M059J (cell line): Measurements from ENCODE around the gene LRIG2. TPM values are rescaled to one million over a fixed set of nuclear protein-coding genes. Genes with fewer than 3 reads are reported as not detected.
A peak's percentile ranks its signal among the peaks of the same experiment; 100 is the strongest.
"Not testable (repeated sequence)": the region's sequence is repeated elsewhere in the genome, so short reads cannot be mapped to it uniquely, and the experiment has no call there.

Source experiments
- DNase-seq: peaks from one replicate; pipeline ENCODE4 v3.0.0-alpha.2; 2012; ENCODE audit warnings: low read depth
- total RNA-seq: library from RNA; depleted of rRNA; stranded (reverse); fragments of >200 nt; shearing (Covaris generic); gene quantifications from 2 replicates; pipeline ENCODE4 v1.2.3, GENCODE V29; 2014

The LRIG2 gene
- total RNA-seq, 1 experiment from 2014 or later = 13.9 TPM

GRCh38 chr1:113063456-113063855 is 9.5 kb upstream of the LRIG2 start:
- not testable (repeated sequence) for DNase-seq

DNA sequence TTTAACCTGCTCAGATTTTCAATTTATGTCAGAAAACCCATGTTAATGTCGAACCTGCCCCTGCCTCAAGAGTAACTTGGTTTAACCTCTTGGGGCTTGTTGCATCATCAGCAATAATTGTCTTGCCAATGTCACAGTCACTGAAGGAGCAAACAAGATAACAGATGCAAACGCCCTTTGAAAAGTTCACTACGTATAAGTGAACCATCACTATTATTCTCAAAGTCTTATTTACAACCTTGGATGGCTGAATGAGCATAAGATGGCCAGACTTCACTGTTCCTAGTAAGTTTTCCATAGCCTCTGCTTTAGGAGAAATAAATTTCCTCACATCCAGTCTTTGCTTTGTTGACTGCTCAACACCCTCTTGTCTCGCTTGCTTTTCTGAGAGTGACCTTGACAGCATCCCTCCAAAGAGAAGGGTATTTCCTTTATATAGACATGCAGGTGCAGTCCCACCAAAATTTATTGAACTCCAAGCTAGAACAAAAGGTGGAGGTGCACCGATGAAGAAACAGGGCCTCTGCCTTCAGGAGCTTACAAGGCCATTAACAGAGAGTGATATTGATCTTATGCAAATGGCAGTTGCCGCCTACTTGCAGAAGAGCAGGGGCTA is 749 bp upstream of the LRIG2 start:
- no peak for DNase-seq

GRCh38 chr1:113073479-113073950 is 517 bp downstream of the LRIG2 start:
- peak; percentile 63 for DNase-seq

- DNase-seq = peak; percentile 27
These were observed 1.2 kb downstream of the LRIG2 start for GRCh38 chr1:113074237-113074636.

DNA sequence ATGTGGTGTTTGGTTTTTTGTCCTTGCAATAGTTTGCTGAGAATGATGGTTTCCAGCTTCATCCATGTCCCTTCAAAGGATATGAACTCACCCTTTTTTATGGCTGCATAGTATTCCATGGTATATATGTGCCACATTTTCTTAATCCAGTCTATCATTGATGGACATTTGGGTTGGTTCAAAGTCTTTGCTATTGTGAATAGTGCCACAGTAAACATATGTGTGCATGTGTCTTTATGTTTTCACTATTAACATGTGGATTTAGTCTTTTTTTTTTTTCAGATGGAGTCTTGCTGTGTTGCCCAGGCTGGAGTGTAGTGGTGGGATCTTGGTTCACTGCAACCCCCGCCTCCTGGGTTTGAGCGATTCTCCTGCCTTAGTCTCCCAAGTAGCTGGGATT is 5.0 kb downstream of the LRIG2 start:
- DNase-seq = not testable (repeated sequence)

- no peak for DNase-seq
These were observed 13.5 kb downstream of the LRIG2 start for GRCh38 chr1:113086541-113086940.

- DNase-seq = no peak
These were observed 16.0 kb downstream of the LRIG2 start for GRCh38 chr1:113088972-113089371.

DNA sequence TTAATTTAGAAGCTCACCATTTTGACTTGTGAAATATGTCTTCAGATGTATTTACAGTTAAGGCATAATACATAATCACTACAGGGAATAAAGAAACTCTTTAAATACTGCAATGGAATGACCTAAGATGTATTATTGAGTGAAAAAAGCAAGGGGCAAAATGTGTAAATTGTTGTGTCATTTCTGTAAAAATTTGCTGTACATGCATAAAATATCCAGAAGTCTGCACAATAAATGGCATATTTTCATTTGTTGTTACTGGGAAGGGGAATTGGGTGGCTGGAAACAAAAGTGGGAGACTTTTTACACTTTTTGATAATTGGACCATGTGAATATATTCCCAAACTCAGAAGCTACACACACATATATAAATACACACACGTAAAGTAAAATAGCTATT is 17.1 kb downstream of the LRIG2 start:
- no peak for DNase-seq

DNA sequence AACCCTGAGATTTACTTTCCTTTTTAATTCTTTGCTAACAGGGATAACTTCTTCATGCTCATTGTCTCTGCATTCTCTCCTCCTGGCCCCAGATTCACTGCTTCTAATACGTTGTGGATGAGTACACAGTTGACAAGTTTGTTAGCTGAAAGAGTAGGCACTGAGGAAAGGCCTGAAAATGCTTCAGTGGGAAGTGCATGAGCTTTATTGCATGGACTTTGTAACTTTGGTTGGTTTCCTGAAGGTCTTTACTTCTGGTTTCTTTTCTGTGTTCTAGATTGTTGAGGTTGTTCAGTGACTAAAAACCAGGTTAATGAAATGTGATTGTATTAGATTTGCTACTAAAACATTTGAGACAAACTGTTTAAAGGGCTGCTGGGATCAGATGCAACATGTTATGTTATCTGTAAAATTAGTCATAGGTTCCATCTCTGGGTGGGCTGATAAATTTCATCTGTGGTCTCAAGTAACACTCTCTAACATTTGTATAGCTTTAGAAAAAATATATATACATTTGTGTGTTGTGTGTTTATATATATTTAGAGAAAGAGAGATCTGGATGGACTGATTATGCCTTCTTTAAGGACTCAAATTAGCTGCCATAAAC is 19.1 kb downstream of the LRIG2 start:
- no peak for DNase-seq

DNA sequence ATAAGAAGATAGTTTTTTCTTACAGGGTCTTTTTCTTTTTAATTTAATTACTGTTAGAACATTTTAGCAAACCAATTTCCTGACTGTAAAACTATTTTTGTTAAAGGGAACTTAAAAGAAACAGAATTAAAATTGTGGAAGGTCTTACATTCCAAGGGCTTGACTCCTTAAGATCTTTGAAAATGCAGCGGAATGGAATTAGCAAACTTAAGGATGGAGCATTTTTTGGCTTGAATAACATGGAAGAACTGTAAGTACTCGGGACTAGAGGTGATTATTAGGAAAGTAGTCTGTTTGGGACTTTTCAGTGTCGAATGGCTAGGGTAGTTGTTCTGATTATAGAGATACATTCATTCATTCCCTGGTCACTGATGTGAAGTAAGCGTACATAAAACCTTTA is 21.5 kb downstream of the LRIG2 start:
- no peak for DNase-seq

DNA sequence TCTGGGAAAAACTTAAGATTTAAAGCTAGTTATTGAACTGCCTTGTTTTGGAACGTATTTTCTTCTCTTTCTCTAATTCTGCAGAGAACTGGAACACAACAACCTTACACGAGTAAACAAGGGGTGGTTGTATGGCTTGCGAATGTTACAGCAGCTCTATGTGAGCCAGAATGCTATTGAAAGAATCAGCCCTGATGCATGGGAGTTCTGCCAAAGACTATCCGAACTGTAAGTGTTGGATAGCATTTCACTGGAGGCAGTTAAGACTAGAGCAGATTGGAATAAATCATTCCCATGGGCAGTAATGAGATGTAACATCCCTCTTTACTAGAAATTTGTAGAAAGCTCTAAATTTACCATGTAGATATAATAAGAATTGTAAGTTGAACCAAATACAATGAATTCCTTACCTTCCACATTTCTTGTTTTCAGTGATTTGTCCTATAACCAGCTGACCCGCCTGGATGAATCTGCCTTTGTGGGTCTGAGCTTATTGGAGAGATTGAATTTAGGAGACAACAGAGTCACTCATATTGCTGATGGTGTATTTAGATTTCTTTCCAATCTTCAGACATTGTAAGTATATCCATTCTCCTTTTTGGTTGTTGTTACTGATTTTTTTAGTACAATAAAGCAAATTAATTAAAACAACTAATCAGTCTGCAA is 22.9 kb downstream of the LRIG2 start:
- DNase-seq = no peak

- no peak for DNase-seq
These were observed 23.5 kb downstream of the LRIG2 start for GRCh38 chr1:113096493-113096892.

DNA sequence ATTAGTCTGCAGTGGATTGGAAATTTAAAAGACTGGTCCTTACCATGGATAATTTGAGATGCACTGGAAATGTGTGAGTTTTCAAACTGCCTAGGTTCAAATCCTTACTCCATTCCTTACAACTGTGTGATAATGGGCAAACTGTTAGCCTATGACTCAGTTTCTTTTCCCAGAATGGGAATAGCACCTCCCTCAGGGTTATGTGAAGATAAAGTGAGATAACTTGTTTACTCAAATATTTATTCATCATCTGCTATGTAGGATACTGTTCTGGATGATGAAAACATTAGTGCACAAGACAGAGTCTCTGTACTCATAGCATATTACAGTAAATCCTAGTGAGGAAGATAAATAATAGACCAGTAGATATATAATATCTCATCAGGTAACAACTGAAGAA is 28.6 kb downstream of the LRIG2 start:
- peak; percentile 10 for DNase-seq

GRCh38 chr1:113103048-113103447 is 30.1 kb downstream of the LRIG2 start:
- no peak for DNase-seq

- no peak for DNase-seq
These were observed 31.0 kb downstream of the LRIG2 start for GRCh38 chr1:113103977-113104376.

- DNase-seq = no peak
These were observed 33.9 kb downstream of the LRIG2 start for GRCh38 chr1:113106910-113107309.

- DNase-seq = peak; percentile 87
These were observed 37.0 kb downstream of the LRIG2 start for GRCh38 chr1:113109908-113110554.

- DNase-seq = no peak
These were observed 45.3 kb downstream of the LRIG2 start for GRCh38 chr1:113118266-113118665.

GRCh38 chr1:113123737-113124136 is 50.7 kb downstream of the LRIG2 start:
- peak; percentile 30 for DNase-seq

DNA sequence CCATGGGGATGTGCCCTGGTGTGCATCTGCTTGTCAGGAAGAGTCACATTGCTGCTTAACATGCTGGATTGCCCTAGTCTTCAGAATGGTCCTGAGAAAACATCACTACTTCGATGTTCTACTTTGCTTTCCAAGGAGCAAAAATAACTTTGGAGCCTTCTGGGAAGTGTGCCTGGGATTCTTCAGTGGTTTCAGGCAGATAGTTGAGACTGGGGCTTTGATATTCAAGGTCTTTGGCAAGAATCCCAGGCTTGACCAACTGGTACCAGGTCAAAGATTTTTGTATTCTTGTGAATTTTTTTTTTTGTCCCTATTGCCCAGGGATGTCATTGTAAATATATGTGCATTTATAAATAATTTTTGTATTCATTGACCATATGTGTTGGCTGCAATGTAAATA is 51.4 kb downstream of the LRIG2 start:
- DNase-seq = no peak

GRCh38 chr1:113125517-113125916 is 52.5 kb downstream of the LRIG2 start:
- DNase-seq = no peak

DNA sequence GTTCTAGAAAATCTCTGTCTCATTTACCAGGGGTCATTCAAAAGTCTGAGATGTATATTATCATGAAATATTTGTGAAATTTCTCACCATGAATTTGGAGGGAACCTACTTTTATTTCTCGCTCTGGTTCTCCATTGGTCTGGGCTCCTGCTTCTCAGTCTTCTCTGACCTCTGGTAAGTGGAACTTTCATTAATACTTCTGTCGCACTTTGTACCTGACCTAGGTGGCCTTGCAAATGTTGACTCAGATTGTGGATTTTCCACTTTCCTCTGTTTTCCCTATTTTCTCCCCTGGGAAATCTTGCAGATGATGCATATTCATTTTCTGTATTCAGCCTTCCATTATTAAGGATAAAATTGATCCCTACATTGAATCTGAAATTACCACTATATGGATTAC is 53.2 kb downstream of the LRIG2 start:
- no peak for DNase-seq

GRCh38 chr1:113128116-113128515 is 55.1 kb downstream of the LRIG2 start:
- no peak for DNase-seq
